A549 (cell line): ENCODE results near the gene VDAC1. TPM values are rescaled to one million over a fixed set of nuclear protein-coding genes. Genes with fewer than 3 reads are reported as not detected.

ENCODE experiments used
- ATAC-seq, 2 experiments: fragments of 200-7000 bp in 1 of 2; fragments of >200 bp in 1 of 2; cut with Nextera tagmentation in 1 of 2; cut with Tn5 transposase in 1 of 2; 3 replicates each; pipeline versions ENCODE4 v1.8.0 to v1.9.1; 2018 to 2020; ENCODE audit warnings: mild to moderate bottlenecking in 1 of 2, moderate library complexity in 1 of 2
- CTCF ChIA-PET: fragments of 300-600 bp; sonication (Branson Sonifier 250); formaldehyde crosslinking; extraction: SDS; loops from one replicate; lab custom pipeline; 2021; ENCODE audit warnings: antibody characterized with exemption, inconsistent platforms; lab: Yijun Ruan, JAX
- POLR2A ChIA-PET: fragments of 350-600 bp; formaldehyde crosslinking; extraction: SDS; loops from one replicate; lab custom pipeline; 2021; ENCODE audit warnings: antibody characterized with exemption, inconsistent platforms; lab: Yijun Ruan, JAX
- DNase-seq, 2 experiments: peaks; one replicate each; pipeline versions ENCODE4 v3.0.0 to v3.0.0-alpha.2; 2011 to 2016; ENCODE audit warnings: low read depth in 1 of 2, low spot score in 1 of 2
- FAIRE-seq: peaks from 2 replicates; lab custom pipeline; 2011; peaks lifted over from hg19 to GRCh38; lab: Jason Lieb, UNC
- H3K27ac ChIP-seq, 2 experiments: fragments of >200 bp; sonication (Bioruptor Twin); formaldehyde crosslinking; 3 replicates each; pipeline ENCODE4 v1.5.1; 2016 to 2017
- H3K4me1 ChIP-seq: fragments of >200 bp; sonication (Bioruptor Twin); formaldehyde crosslinking; 3 replicates; pipeline ENCODE4 v1.6.1; 2016
- H3K4me2 ChIP-seq: fragments of >200 bp; sonication (Bioruptor Twin); formaldehyde crosslinking; 3 replicates; pipeline ENCODE4 v1.6.1; 2016
- H3K4me3 ChIP-seq: fragments of >200 bp; sonication (Bioruptor Twin); formaldehyde crosslinking; 3 replicates; pipeline ENCODE4 v1.5.1; 2016
- H3K9me3 ChIP-seq: fragments of >200 bp; sonication (Bioruptor Twin); formaldehyde crosslinking; 3 replicates; pipeline ENCODE4 v1.6.1; 2016
- BHLHE40 ChIP-seq: IDR thresholded peaks from 2 replicates; pipeline ENCODE4 v1.6.1; 2012; ENCODE audit warnings: low read depth, low read length, inconsistent platforms
- CEBPB ChIP-seq, 2 experiments: fragments of >200 bp in 1 of 2; sonication (Bioruptor Twin) in 1 of 2; formaldehyde crosslinking in 1 of 2; IDR thresholded peaks; 2 replicates each; pipeline ENCODE4 v1.6.1; 2012 to 2016
- CHD2 ChIP-seq: fragments of 150-350 bp; IDR thresholded peaks from 2 replicates; pipeline ENCODE4 v1.6.1; 2014; ENCODE audit warnings: low read length; ENCODE audit not compliant: partially characterized antibody
- CHD4 ChIP-seq: fragments of 200-600 bp; sonication (generic); IDR thresholded peaks from 2 replicates; pipeline ENCODE4 v1.6.1; 2016; ENCODE audit warnings: antibody characterized with exemption, mild to moderate bottlenecking, borderline replicate concordance
- CTCF ChIP-seq: fragments of >200 bp; sonication (Bioruptor Twin); formaldehyde crosslinking; IDR thresholded peaks from 3 replicates; pipeline ENCODE4 v1.5.1; 2016
- EHF ChIP-seq: fragments of 250-450 bp; sonication (Bioruptor Pico); IDR thresholded peaks from 2 replicates; pipeline ENCODE4 v1.5.0; 2020; ENCODE audit warnings: mild to moderate bottlenecking
- ELK1 ChIP-seq: fragments of 150-350 bp; IDR thresholded peaks from 2 replicates; pipeline ENCODE4 v1.6.1; 2014; ENCODE audit warnings: low read depth, mild to moderate bottlenecking, low read length
- ESRRA ChIP-seq: fragments of 150-350 bp; IDR thresholded peaks from 2 replicates; pipeline ENCODE4 v1.6.1; 2014; ENCODE audit warnings: mild to moderate bottlenecking, low read length, borderline replicate concordance
- FOXS1 ChIP-seq: fragments of 250-450 bp; sonication (Bioruptor Pico); IDR thresholded peaks from 2 replicates; pipeline ENCODE4 v1.5.0; 2020; ENCODE audit warnings: mild to moderate bottlenecking, moderate library complexity
- GATA3 ChIP-seq: IDR thresholded peaks from 2 replicates; pipeline ENCODE4 v1.6.1; 2012; ENCODE audit warnings: borderline replicate concordance
- HDAC2 ChIP-seq: fragments of 200-600 bp; sonication (generic); IDR thresholded peaks from 2 replicates; pipeline ENCODE4 v1.6.1; 2016
- HEYL ChIP-seq: fragments of 250-450 bp; sonication (Bioruptor Pico); IDR thresholded peaks from 2 replicates; pipeline ENCODE4 v1.8.0; 2021; ENCODE audit warnings: mild to moderate bottlenecking, moderate library complexity
- HOXA7 ChIP-seq: fragments of 250-450 bp; sonication (Bioruptor Pico); IDR thresholded peaks from 2 replicates; pipeline ENCODE4 v1.5.0; 2020; ENCODE audit warnings: mild to moderate bottlenecking, moderate library complexity
- HOXB5 ChIP-seq: fragments of 250-450 bp; sonication (Bioruptor Pico); IDR thresholded peaks from 2 replicates; pipeline ENCODE4 v1.5.0; 2020; ENCODE audit warnings: mild to moderate bottlenecking, moderate library complexity
- JUN ChIP-seq, 2 experiments: fragments of >200 bp; sonication (Bioruptor Twin); formaldehyde crosslinking; IDR thresholded peaks; 2 replicates in 1 of 2; 3 replicates in 1 of 2; pipeline ENCODE4 v1.6.1; 2016 to 2017
- KDM5A ChIP-seq: fragments of 200-600 bp; sonication (generic); IDR thresholded peaks from 2 replicates; pipeline ENCODE4 v1.6.1; 2016; ENCODE audit warnings: antibody characterized with exemption, mild to moderate bottlenecking
- MAFK ChIP-seq: fragments of 450-650 bp; IDR thresholded peaks from 2 replicates; pipeline ENCODE4 v1.6.1; 2014; ENCODE audit not compliant: partially characterized antibody
- MAX ChIP-seq: IDR thresholded peaks from 2 replicates; pipeline ENCODE4 v1.6.1; 2012
- MAZ ChIP-seq: fragments of 150-350 bp; IDR thresholded peaks from 2 replicates; pipeline ENCODE4 v1.6.1; 2014; ENCODE audit warnings: antibody characterized with exemption, low read depth, low read length, borderline replicate concordance
- NPAS2 ChIP-seq: fragments of 250-450 bp; sonication (Bioruptor Pico); IDR thresholded peaks from 2 replicates; pipeline ENCODE4 v1.8.0; 2022; ENCODE audit warnings: mild to moderate bottlenecking, moderate library complexity, borderline replicate concordance
- NR3C1 ChIP-seq: fragments of >200 bp; sonication (Bioruptor Twin); formaldehyde crosslinking; IDR thresholded peaks from 3 replicates; pipeline ENCODE4 v1.6.1; 2017
- POLR2AphosphoS2 ChIP-seq: conservative IDR thresholded peaks from 2 replicates; pipeline ENCODE4 v1.6.1; 2012; ENCODE audit warnings: low read length, improper control_type of control experiment, inconsistent platforms
- RARB ChIP-seq: fragments of 250-450 bp; sonication (Bioruptor Pico); IDR thresholded peaks from 2 replicates; pipeline ENCODE4 v1.8.0; 2021; ENCODE audit warnings: mild to moderate bottlenecking, moderate library complexity
- RCOR1 ChIP-seq: fragments of 150-350 bp; IDR thresholded peaks from 2 replicates; pipeline ENCODE4 v1.6.1; 2014; ENCODE audit warnings: antibody characterized with exemption, low read length, low read depth
- RFX5 ChIP-seq: fragments of 450-650 bp; IDR thresholded peaks from 2 replicates; pipeline ENCODE4 v1.7.1; 2014; ENCODE audit warnings: antibody characterized with exemption, mild to moderate bottlenecking, moderate library complexity
- SMC3 ChIP-seq: fragments of >200 bp; sonication (Bioruptor Twin); formaldehyde crosslinking; IDR thresholded peaks from 3 replicates; pipeline ENCODE4 v1.6.1; 2018; ENCODE audit warnings: inconsistent platforms
- SREBF2 ChIP-seq: fragments of 450-650 bp; IDR thresholded peaks from 2 replicates; pipeline ENCODE4 v1.6.1; 2014; ENCODE audit warnings: mild to moderate bottlenecking, moderate library complexity
- TFCP2L1 ChIP-seq: fragments of 250-450 bp; sonication (Bioruptor Pico); IDR thresholded peaks from 2 replicates; pipeline ENCODE4 v1.5.0; 2021; ENCODE audit warnings: mild to moderate bottlenecking
- TP53 ChIP-seq: fragments of 250-450 bp; sonication (Bioruptor Pico); IDR thresholded peaks from 2 replicates; pipeline ENCODE4 v1.5.0; 2021; ENCODE audit warnings: mild to moderate bottlenecking, moderate library complexity
- ZC3H11A ChIP-seq: fragments of 450-650 bp; IDR thresholded peaks from 2 replicates; pipeline ENCODE4 v1.6.1; 2014; ENCODE audit warnings: antibody characterized with exemption, mild to moderate bottlenecking
- ZFP36 ChIP-seq: fragments of 450-650 bp; IDR thresholded peaks from 2 replicates; pipeline ENCODE4 v1.6.1; 2014; ENCODE audit warnings: borderline replicate concordance; ENCODE audit not compliant: partially characterized antibody
- ZNF302 ChIP-seq: fragments of 250-450 bp; sonication (Bioruptor Pico); IDR thresholded peaks from 2 replicates; pipeline ENCODE4 v1.9.0; 2021; ENCODE audit warnings: inconsistent platforms, mild to moderate bottlenecking, moderate library complexity
- ZSCAN20 ChIP-seq: fragments of 250-450 bp; sonication (Bioruptor Pico); IDR thresholded peaks from 2 replicates; pipeline ENCODE4 v1.8.0; 2022; ENCODE audit warnings: mild to moderate bottlenecking, moderate library complexity
- WGBS: methylation state at CpG from one replicate; pipeline ENCODE4 v1.1.6; 2017; ENCODE audit errors: missing lambda C conversion rate; 5-methylcytosine and 5-hydroxymethylcytosine counted together
- polyA plus RNA-seq, 4 experiments: library from polyadenylated mRNA; depleted of rRNA in 3 of 4; stranded (reverse); fragments of >200 nt; fragmentation: RNase III in 1 of 4; extraction: RNeasy Plus Mini Kit Qiagen cat#74134 plus additional on column Dnase treatment in 1 of 4; gene quantifications; 2 replicates in 3 of 4; 3 replicates in 1 of 4; pipeline ENCODE4 v1.2.3, GENCODE V29; 2011 to 2017
- TF ChIP-seq, protein P1 (sequence below): IDR thresholded peaks from 2 replicates; pipeline ENCODE4 v1.6.1; 2012
- TF ChIP-seq, protein P2 (sequence below): fragments of 250-450 bp; sonication (Bioruptor Pico); IDR thresholded peaks from 2 replicates; pipeline ENCODE4 v1.5.0; 2020; ENCODE audit warnings: low read depth, mild to moderate bottlenecking, moderate library complexity
- TF ChIP-seq, protein P3 (sequence below): fragments of >200 bp; sonication (Bioruptor Twin); formaldehyde crosslinking; IDR thresholded peaks from 2 replicates; pipeline ENCODE4 v1.6.1; 2016
- TF ChIP-seq, protein P4 (sequence below): fragments of >200 bp; sonication (Bioruptor Twin); formaldehyde crosslinking; IDR thresholded peaks from 3 replicates; pipeline ENCODE4 v1.6.1; 2016

VDAC1 gene
- polyA plus RNA-seq, 2 of the 4 experiments (the other 2 are of a cell fraction) = 369 to 442 TPM

GRCh38 chr5:134003817-134004625 is 754 bp downstream of the VDAC1 start:
- WGBS = 1% methylated on average over 13 of the region's 90 CpGs
- ATAC-seq (peak; percentile 21 to 44), DNase-seq (peak in 1 of 2 experiments; percentile 49), FAIRE-seq (no peak)
- Histone ChIP-seq H3K4me2 (peak overlapping the region; percentile 93), H3K27ac (peak overlapping the region; percentile 98), H3K4me3 (peak overlapping the region; percentile 90), H3K9me3 (no peaks in the 10 kb centered on the region), H3K4me1 (peaks cover 63% of the 10 kb centered on the region)
- ChIA-PET CTCF (interaction anchor here (0.6 to 6.4 kb wide), 10 partner anchors 9 to 150 kb away, joined by 3 to 36 read pairs (median 4); no protein-coding TSS in a partner anchor), POLR2A (interaction anchor here (1.0 to 1.4 kb wide), 2 partner anchors 34 to 36 kb away, joined by 5 to 9 read pairs; no protein-coding TSS in a partner anchor)
- TF ChIP-seq, protein P1, sequence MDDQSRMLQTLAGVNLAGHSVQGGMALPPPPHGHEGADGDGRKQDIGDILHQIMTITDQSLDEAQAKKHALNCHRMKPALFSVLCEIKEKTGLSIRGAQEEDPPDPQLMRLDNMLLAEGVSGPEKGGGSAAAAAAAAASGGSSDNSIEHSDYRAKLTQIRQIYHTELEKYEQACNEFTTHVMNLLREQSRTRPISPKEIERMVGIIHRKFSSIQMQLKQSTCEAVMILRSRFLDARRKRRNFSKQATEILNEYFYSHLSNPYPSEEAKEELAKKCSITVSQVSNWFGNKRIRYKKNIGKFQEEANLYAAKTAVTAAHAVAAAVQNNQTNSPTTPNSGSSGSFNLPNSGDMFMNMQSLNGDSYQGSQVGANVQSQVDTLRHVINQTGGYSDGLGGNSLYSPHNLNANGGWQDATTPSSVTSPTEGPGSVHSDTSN = 0 out of 2 replicates have a peak, but pooled peaks have one; percentile 16
- TF ChIP-seq RCOR1 (no peak), MAFK (no peak), POLR2AphosphoS2 (no peak), ESRRA (no peak), HDAC2 (no peak), CHD2 (no peak), HOXA7 (CRISPR knock-in tag) (no peak), CEBPB (IDR thresholded peaks at IDR 0.05) (no peak), TP53 (CRISPR knock-in tag) (0 out of 2 replicates have a peak, but pooled peaks have one; percentile 45), RARB (CRISPR knock-in tag) (no peak), ELK1 (no peak), JUN (IDR thresholded peaks at IDR 0.05) (no peak; a peak in 2 of 5 replicates), ZSCAN20 (CRISPR knock-in tag) (no peak), CHD4 (no peak), ZFP36 (no peak), FOXS1 (no peak), NPAS2 (CRISPR knock-in tag) (no peak), RFX5 (no peak), MAZ (no peak), SREBF2 (no peak), GATA3 (no peak), NR3C1 (no peak), SMC3 (no peak), HOXB5 (CRISPR knock-in tag) (no peak), KDM5A (no peak), EHF (CRISPR knock-in tag) (no peak), BHLHE40 (no peak), HEYL (CRISPR knock-in tag) (no peak), ZC3H11A (no peak), TFCP2L1 (CRISPR knock-in tag) (no peak), CTCF (no peak), MAX (peak; percentile 57), ZNF302 (CRISPR knock-in tag) (no peak)
- TF ChIP-seq, protein P2, sequence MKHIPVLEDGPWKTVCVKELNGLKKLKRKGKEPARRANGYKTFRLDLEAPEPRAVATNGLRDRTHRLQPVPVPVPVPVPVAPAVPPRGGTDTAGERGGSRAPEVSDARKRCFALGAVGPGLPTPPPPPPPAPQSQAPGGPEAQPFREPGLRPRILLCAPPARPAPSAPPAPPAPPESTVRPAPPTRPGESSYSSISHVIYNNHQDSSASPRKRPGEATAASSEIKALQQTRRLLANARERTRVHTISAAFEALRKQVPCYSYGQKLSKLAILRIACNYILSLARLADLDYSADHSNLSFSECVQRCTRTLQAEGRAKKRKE (CRISPR knock-in tag) = no peak
- TF ChIP-seq, protein P3, sequence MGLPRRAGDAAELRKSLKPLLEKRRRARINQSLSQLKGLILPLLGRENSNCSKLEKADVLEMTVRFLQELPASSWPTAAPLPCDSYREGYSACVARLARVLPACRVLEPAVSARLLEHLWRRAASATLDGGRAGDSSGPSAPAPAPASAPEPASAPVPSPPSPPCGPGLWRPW = no peak
- TF ChIP-seq, protein P4, sequence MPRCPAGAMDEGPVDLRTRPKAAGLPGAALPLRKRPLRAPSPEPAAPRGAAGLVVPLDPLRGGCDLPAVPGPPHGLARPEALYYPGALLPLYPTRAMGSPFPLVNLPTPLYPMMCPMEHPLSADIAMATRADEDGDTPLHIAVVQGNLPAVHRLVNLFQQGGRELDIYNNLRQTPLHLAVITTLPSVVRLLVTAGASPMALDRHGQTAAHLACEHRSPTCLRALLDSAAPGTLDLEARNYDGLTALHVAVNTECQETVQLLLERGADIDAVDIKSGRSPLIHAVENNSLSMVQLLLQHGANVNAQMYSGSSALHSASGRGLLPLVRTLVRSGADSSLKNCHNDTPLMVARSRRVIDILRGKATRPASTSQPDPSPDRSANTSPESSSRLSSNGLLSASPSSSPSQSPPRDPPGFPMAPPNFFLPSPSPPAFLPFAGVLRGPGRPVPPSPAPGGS = no peak
